Superior temporal gyrus (tissue), 1 donor: ENCODE measurements around the gene ARAP1.

Experiments
- DNase-seq: peaks from one replicate; pipeline ENCODE4 v3.0.0-alpha.2; 2016; ENCODE audit errors: extremely low spot score

Gene ARAP1

GRCh38 chr11:72742513-72743320, 9.5 kb downstream of the ARAP1 start:
- no peak for DNase-seq

GRCh38 chr11:72741849-72742512, 10.2 kb downstream of the ARAP1 start:
- no peak for DNase-seq

- no peak for DNase-seq
These were observed 10.8 kb downstream of the ARAP1 start for GRCh38 chr11:72741429-72741833.

- no peak for DNase-seq
These were observed 11.4 kb downstream of the ARAP1 start for GRCh38 chr11:72740562-72741428.

GRCh38 chr11:72740060-72740424, 12.2 kb downstream of the ARAP1 start:
- no peak for DNase-seq

- no peak for DNase-seq
These were observed 12.8 kb downstream of the ARAP1 start for GRCh38 chr11:72739240-72740059.

- DNase-seq, result no peak
These were observed 13.7 kb downstream of the ARAP1 start for GRCh38 chr11:72738199-72739141.

GRCh38 chr11:72737336-72737735, 14.9 kb downstream of the ARAP1 start:
- no peak for DNase-seq

- DNase-seq, result no peak
These were observed 15.6 kb downstream of the ARAP1 start for GRCh38 chr11:72736452-72737069.

GRCh38 chr11:72735495-72736027, 16.6 kb downstream of the ARAP1 start:
- no peak for DNase-seq

GRCh38 chr11:72732329-72732728, 19.9 kb downstream of the ARAP1 start:
- DNase-seq, result no peak

- DNase-seq, result no peak
These were observed 21.5 kb downstream of the ARAP1 start for GRCh38 chr11:72730737-72731136.

- no peak for DNase-seq
These were observed 22.0 kb downstream of the ARAP1 start for GRCh38 chr11:72730243-72730642.

- no peak for DNase-seq
These were observed 24.7 kb downstream of the ARAP1 start for GRCh38 chr11:72727521-72727920.

GRCh38 chr11:72726266-72727220, 25.7 kb downstream of the ARAP1 start:
- no peak for DNase-seq

- DNase-seq, result no peak
These were observed 26.5 kb downstream of the ARAP1 start for GRCh38 chr11:72725724-72726028.

GRCh38 chr11:72724851-72725723, 27.1 kb downstream of the ARAP1 start:
- peak; percentile 96 for DNase-seq
